Measurements from ENCODE around the gene THNSL1. TPM values are rescaled to one million over a fixed set of nuclear protein-coding genes. Genes with fewer than 3 reads are reported as not detected.

Gene THNSL1
- total and polyA plus RNA-seq, 9 donors: 3.2 to 9.7 (median 7.3) TPM

GRCh38 chr10:24979685-24980084 lies 36.7 kb upstream of the THNSL1 start:
- no peak for TF ChIP-seq EP300 (IDR thresholded peaks at IDR 0.05)
- TF ChIP-seq POLR2A (IDR thresholded peaks at IDR 0.05): no peak
- TF ChIP-seq CTCF (IDR thresholded peaks at IDR 0.05): no peak
- intact Hi-C loops (cut with DNase I): loop anchor here in 1 of 4 donors (10.0 kb wide), 1 partner anchor 335 kb away; no protein-coding TSS in a partner anchor
- no peak overlapping the region for H3K27ac ChIP-seq
- H3K36me3 ChIP-seq: no peaks in the 10 kb centered on the region
- DNase-seq: no peak
- 91 to 96% (median 91%) methylated on average over 4 of the region's 4 CpGs for WGBS, 3 donors
- peaks cover 3% of the 10 kb centered on the region for H3K4me1 ChIP-seq (ENCODE audit: insufficient read depth)
- H3K4me3 ChIP-seq: no peak overlapping the region
- no peaks in the 10 kb centered on the region for H3K27me3 ChIP-seq
- H3K9me3 ChIP-seq: no peaks in the 10 kb centered on the region

GRCh38 chr10:24981161-24981710 lies 35.2 kb upstream of the THNSL1 start:
- WGBS, 3 donors: 76 to 92% (median 83%) methylated on average over 5 of the region's 5 CpGs
- H3K27me3 ChIP-seq: no peaks in the 10 kb centered on the region
- no peaks in the 10 kb centered on the region for H3K36me3 ChIP-seq
- TF ChIP-seq EP300 (IDR thresholded peaks at IDR 0.05) (no peak), CTCF (IDR thresholded peaks at IDR 0.05) (no peak)
- peaks cover 3% of the 10 kb centered on the region for H3K4me1 ChIP-seq (ENCODE audit: insufficient read depth)
- no peak for DNase-seq
- H3K27ac ChIP-seq: no peak overlapping the region
- H3K9me3 ChIP-seq: no peaks in the 10 kb centered on the region
- no peak overlapping the region for H3K4me3 ChIP-seq
- intact Hi-C loops (cut with DNase I): loop anchor here in 1 of 4 donors (10.0 kb wide), 1 partner anchor 336 kb away; no protein-coding TSS in a partner anchor

- H3K36me3 ChIP-seq: no peaks in the 10 kb centered on the region
- H3K4me1 ChIP-seq (ENCODE audit: insufficient read depth): peaks cover 3% of the 10 kb centered on the region
- DNase-seq: no peak
- H3K27ac ChIP-seq: no peak overlapping the region
- intact Hi-C loops (cut with DNase I): loop anchor here in 1 of 4 donors (10.0 kb wide), 1 partner anchor 338 kb away; no protein-coding TSS in a partner anchor
- WGBS, 3 donors: 86 to 100% (median 90%) methylated on average over 1 of the region's 1 CpG
- TF ChIP-seq EP300 (IDR thresholded peaks at IDR 0.05): no peak
- no peak for TF ChIP-seq POLR2A (IDR thresholded peaks at IDR 0.05)
- TF ChIP-seq CTCF (IDR thresholded peaks at IDR 0.05): no peak
- no peaks in the 10 kb centered on the region for H3K9me3 ChIP-seq
- H3K27me3 ChIP-seq: no peaks in the 10 kb centered on the region
- no peak overlapping the region for H3K4me3 ChIP-seq
Observed at GRCh38 chr10:24982319-24983112, 33.9 kb upstream of the THNSL1 start.

- H3K36me3 ChIP-seq: no peaks in the 10 kb centered on the region
- WGBS, 3 donors: 93 to 95% (median 93%) methylated on average over 4 of the region's 4 CpGs
- TF ChIP-seq EP300 (IDR thresholded peaks at IDR 0.05) (no peak), POLR2A (IDR thresholded peaks at IDR 0.05) (no peak), CTCF (IDR thresholded peaks at IDR 0.05) (no peak)
- intact Hi-C loops (cut with DNase I): loop anchor here in 1 of 4 donors (10.0 kb wide), 1 partner anchor 338 kb away; no protein-coding TSS in a partner anchor
- H3K27me3 ChIP-seq: no peaks in the 10 kb centered on the region
- H3K4me1 ChIP-seq (ENCODE audit: insufficient read depth): peaks cover 3% of the 10 kb centered on the region
- H3K27ac ChIP-seq: no peak overlapping the region
- no peak overlapping the region for H3K4me3 ChIP-seq
- H3K9me3 ChIP-seq: no peaks in the 10 kb centered on the region
- DNase-seq: no peak
Observed at GRCh38 chr10:24983130-24983529, 33.3 kb upstream of the THNSL1 start.
